HepG2 (cell line): ENCODE results near the gene ZNF154. TPM values are rescaled to one million over a fixed set of nuclear protein-coding genes. Genes with fewer than 3 reads are reported as not detected.

Source experiments
- ATAC-seq: fragments of 200-7000 bp; cut with Tn5 transposase; 3 replicates; pipeline ENCODE4 v1.9.1; 2020; ENCODE audit warnings: mild to moderate bottlenecking, moderate library complexity
- BruUV-seq: library from RNA; stranded (reverse); fragments of 400-500 nt; replicated peaks from 2 replicates; lab custom pipeline; 2021; lab: Mats Ljungman, UMichigan
- CTCF ChIA-PET: fragments of 300-600 bp; formaldehyde crosslinking; extraction: SDS; loops from one replicate; lab custom pipeline; 2021; ENCODE audit warnings: low total read pairs, inconsistent platforms, low intra/inter-chr PET ratio; lab: Yijun Ruan, JAX
- POLR2A ChIA-PET: fragments of 350-600 bp; sonication (Branson Sonifier 250); formaldehyde crosslinking; loops from one replicate; lab custom pipeline; 2020; ENCODE audit warnings: antibody characterized with exemption, inconsistent platforms; lab: Yijun Ruan, JAX
- DNase-seq: peaks from one replicate; pipeline ENCODE4 v3.0.0-alpha.2; 2015; ENCODE audit warnings: low spot score
- FAIRE-seq: peaks from 3 replicates; lab custom pipeline; 2011; peaks lifted over from hg19 to GRCh38; lab: Jason Lieb, UNC
- H2AFZ ChIP-seq: one replicate; pipeline ENCODE4 v1.6.1; 2011; ENCODE audit warnings: low read length, inconsistent platforms
- H3K27ac ChIP-seq: fragments of 300-600 bp; 3 replicates; pipeline ENCODE4 v1.8.0; 2011; ENCODE audit warnings: mixed run types, mild to moderate bottlenecking, mixed read lengths, low read length, inconsistent platforms; ENCODE audit not compliant: insufficient read depth; ENCODE audit errors: extremely low read length
- H3K27me3 ChIP-seq, 2 experiments: fragments of 200-600 bp in 1 of 2; 2 replicates in 1 of 2; 3 replicates in 1 of 2; pipeline versions ENCODE4 v1.6.0 to v1.8.0; 2011; ENCODE audit warnings: low read length in 2 of 2, mild to moderate bottlenecking in 2 of 2, moderate library complexity in 2 of 2, inconsistent platforms in 1 of 2; ENCODE audit not compliant: insufficient read depth in 2 of 2, control insufficient read depth in 1 of 2
- H3K36me3 ChIP-seq, 2 experiments: fragments of 200-600 bp in 1 of 2; replicated peaks in 1 of 2; 2 replicates in 1 of 2; 3 replicates in 1 of 2; pipeline versions ENCODE4 v1.5.1 to v1.8.0; 2011; ENCODE audit warnings: low read length in 2 of 2, inconsistent platforms in 1 of 2; ENCODE audit not compliant: insufficient read depth in 2 of 2, control insufficient read depth in 1 of 2
- H3K4me1 ChIP-seq: 2 replicates; pipeline ENCODE4 v1.5.1; 2012; ENCODE audit warnings: low read length, inconsistent platforms; ENCODE audit not compliant: insufficient read depth
- H3K4me2 ChIP-seq: 2 replicates; pipeline ENCODE4 v1.6.0; 2011; ENCODE audit warnings: low read depth, low read length, inconsistent platforms
- H3K4me3 ChIP-seq, 3 experiments: fragments of 200-600 bp in 1 of 3; sonication (generic), shearing (Covaris generic) in 1 of 3; replicated peaks in 1 of 3; 2 replicates each; pipeline ENCODE4 v1.5.1; 2011 to 2016; ENCODE audit warnings: low read length in 3 of 3, inconsistent platforms in 2 of 3, low read depth in 2 of 3, mild to moderate bottlenecking in 2 of 3, control low read depth in 1 of 3, mixed read lengths in 1 of 3; ENCODE audit not compliant: insufficient read depth in 1 of 3
- H3K79me2 ChIP-seq: one replicate; pipeline ENCODE4 v1.6.1; 2011; ENCODE audit warnings: low read length, inconsistent platforms; ENCODE audit not compliant: insufficient read depth
- H3K9ac ChIP-seq: 2 replicates; pipeline ENCODE4 v1.6.0; 2011; ENCODE audit warnings: mild to moderate bottlenecking, low read depth, low read length, inconsistent platforms; ENCODE audit not compliant: insufficient read depth
- H3K9me3 ChIP-seq: 2 replicates; pipeline ENCODE4 v1.5.1; 2012; ENCODE audit warnings: mild to moderate bottlenecking, low read length
- H4K20me1 ChIP-seq: 2 replicates; pipeline ENCODE4 v1.6.0; 2011; ENCODE audit warnings: inconsistent platforms, mild to moderate bottlenecking, low read length, moderate library complexity; ENCODE audit not compliant: insufficient read depth
- CEBPB ChIP-seq: IDR thresholded peaks from 2 replicates; pipeline ENCODE4 v1.6.1; 2011; ENCODE audit warnings: low read depth, low read length, improper control_type of control experiment, borderline replicate concordance
- IRF2 ChIP-seq: IDR thresholded peaks from 2 replicates; pipeline ENCODE4 v1.6.1; 2018; ENCODE audit warnings: missing genetic modification reagents, missing compliant biosample characterization
- MIXL1 ChIP-seq: IDR thresholded peaks from 2 replicates; pipeline ENCODE4 v1.6.1; 2016
- SRSF1 ChIP-seq: fragments of 200-400 bp; formaldehyde crosslinking; optimal IDR thresholded peaks from 2 replicates; pipeline ENCODE3; 2017; ENCODE audit warnings: mild to moderate bottlenecking, low read depth, low read length, moderate library complexity
- TRAFD1 ChIP-seq: sonication (generic); formaldehyde crosslinking; IDR thresholded peaks from 2 replicates; pipeline ENCODE4 v1.5.1; 2020; ENCODE audit warnings: missing genetic modification reagents, mild to moderate bottlenecking, borderline replicate concordance
- ZNF512B ChIP-seq: sonication (generic); formaldehyde crosslinking; IDR thresholded peaks from 2 replicates; pipeline ENCODE4 v1.5.1; 2020; ENCODE audit warnings: missing genetic modification reagents, mild to moderate bottlenecking, borderline replicate concordance
- ZNF569 ChIP-seq: sonication (generic); formaldehyde crosslinking; IDR thresholded peaks from 2 replicates; pipeline ENCODE4 v1.5.0; 2020; ENCODE audit warnings: mild to moderate bottlenecking, missing genetic modification reagents, moderate library complexity, borderline replicate concordance
- WGBS: methylation state at CpG from one replicate; pipeline ENCODE4 v1.1.6; 2017; ENCODE audit warnings: low lambda C conversion rate; 5-methylcytosine and 5-hydroxymethylcytosine counted together
- in situ Hi-C: cut with HindIII; loops from 2 replicates; pipeline ENCODE4 v1.10.0; 2017; ENCODE audit warnings: low pct_unique_long_range_greater_than_20kb; ENCODE audit not compliant: extremely low pct_ligation_motif_present
- intact Hi-C: fragments of 100-400 bp; cut with micrococcal nuclease; formaldehyde crosslinking; loops from one replicate; pipeline ENCODE4 v1.10.0; 2022; ENCODE audit not compliant: unreplicated experiment
- polyA plus RNA-seq, 8 experiments: library from polyadenylated mRNA; depleted of rRNA in 3 of 8; stranded (reverse) in 7 of 8; unstranded in 1 of 8; fragments of >200 nt; fragmentation: Illumina TruSeq in 4 of 8; extraction: Trizol in 4 of 8; gene quantifications; 2 replicates each; pipeline versions ENCODE4 v1.2.1 to v1.2.3, GENCODE V29; 2011 to 2016; ENCODE audit warnings: low read depth in 4 of 8, missing spikeins in 1 of 8, mixed read lengths in 1 of 8; ENCODE audit not compliant: insufficient read depth in 1 of 8
- total RNA-seq, 5 experiments: library from RNA; depleted of rRNA; stranded (reverse); fragments of >200 nt; fragmentation: Illumina TruSeq; extraction: Trizol; gene quantifications; 2 replicates each; pipeline ENCODE4 v1.2.3, GENCODE V29; 2016; ENCODE audit warnings: low read depth in 1 of 5

ZNF154 gene
- total and polyA plus RNA-seq, 2 of the 13 experiments (the other 11 are each of a cell fraction or from before 2014, with no cell fraction given), result not detected

GRCh38 chr19:57712222-57712621, 3.2 kb upstream of the ZNF154 start:
- Histone ChIP-seq H2AFZ (no peak overlapping the region), H3K79me2 (no peaks in the 10 kb centered on the region), H3K27me3 (no peaks in the 10 kb centered on the region), H3K4me2 (no peak overlapping the region), H3K9me3 (no peaks in the 10 kb centered on the region), H3K9ac (no peak overlapping the region), H3K4me1 (no peaks in the 10 kb centered on the region), H3K27ac (no peak overlapping the region), H3K4me3 (no peak overlapping the region), H4K20me1 (no peaks in the 10 kb centered on the region), H3K36me3 (peaks cover 0 to 6% of the 10 kb centered on the region in 2 experiments; a peak in 1 of 5 replicates)
- 50% methylated on average over 1 of the region's 1 CpG for WGBS
- in situ Hi-C loops, result no loop called here
- no peak for ATAC-seq
- DNase-seq, result no peak
- TF ChIP-seq SRSF1 (no peak), TRAFD1 (CRISPR knock-in tag) (no peak), ZNF512B (no peak), MIXL1 (CRISPR knock-in tag) (no peak), CEBPB (no peak), IRF2 (CRISPR knock-in tag) (no peak), ZNF569 (CRISPR knock-in tag) (no peak)
- intact Hi-C loops, result no loop called here
- FAIRE-seq, result no peak
- no TSS peak for BruUV-seq
- POLR2A ChIA-PET, result no interaction called here
- CTCF ChIA-PET, result no interaction called here
